ENCODE measurements around the gene ANKRD39. TPM values are rescaled to one million over a fixed set of nuclear protein-coding genes. Genes with fewer than 3 reads are reported as not detected.

ANKRD39 gene
- total and polyA plus RNA-seq, 10 of the 15 experiments (the other 5 are each of a cell fraction or from before 2014, with no cell fraction given) = 7.4 to 36.2 (median 23.7) TPM

DNA sequence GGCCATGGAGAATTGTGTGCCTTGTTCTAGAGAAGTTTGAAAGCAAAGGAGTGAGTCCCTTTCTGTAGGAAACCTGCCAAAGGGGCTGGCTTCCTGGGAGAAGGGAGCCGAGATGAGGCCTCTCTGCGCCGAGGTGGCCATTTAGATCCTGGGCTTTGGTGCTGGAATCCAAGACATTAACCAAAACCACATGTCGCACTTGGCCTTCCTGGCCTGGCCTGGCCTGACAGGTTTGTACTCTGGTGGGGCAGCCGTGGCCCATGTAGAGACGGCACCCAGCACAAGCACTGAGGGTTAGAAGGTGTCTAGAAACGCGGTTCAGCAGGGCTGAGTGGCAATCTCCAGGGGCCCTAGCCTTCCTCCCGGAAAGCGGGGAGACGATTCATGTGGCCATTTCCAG is 34.6 kb downstream of the ANKRD39 start (continued):
- TF ChIP-seq, protein P1, sequence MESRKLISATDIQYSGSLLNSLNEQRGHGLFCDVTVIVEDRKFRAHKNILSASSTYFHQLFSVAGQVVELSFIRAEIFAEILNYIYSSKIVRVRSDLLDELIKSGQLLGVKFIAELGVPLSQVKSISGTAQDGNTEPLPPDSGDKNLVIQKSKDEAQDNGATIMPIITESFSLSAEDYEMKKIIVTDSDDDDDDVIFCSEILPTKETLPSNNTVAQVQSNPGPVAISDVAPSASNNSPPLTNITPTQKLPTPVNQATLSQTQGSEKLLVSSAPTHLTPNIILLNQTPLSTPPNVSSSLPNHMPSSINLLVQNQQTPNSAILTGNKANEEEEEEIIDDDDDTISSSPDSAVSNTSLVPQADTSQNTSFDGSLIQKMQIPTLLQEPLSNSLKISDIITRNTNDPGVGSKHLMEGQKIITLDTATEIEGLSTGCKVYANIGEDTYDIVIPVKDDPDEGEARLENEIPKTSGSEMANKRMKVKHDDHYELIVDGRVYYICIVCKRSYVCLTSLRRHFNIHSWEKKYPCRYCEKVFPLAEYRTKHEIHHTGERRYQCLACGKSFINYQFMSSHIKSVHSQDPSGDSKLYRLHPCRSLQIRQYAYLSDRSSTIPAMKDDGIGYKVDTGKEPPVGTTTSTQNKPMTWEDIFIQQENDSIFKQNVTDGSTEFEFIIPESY (IDR thresholded peaks at IDR 0.05) = no peak
- TF ChIP-seq ESRRA (IDR thresholded peaks at IDR 0.05; ENCODE audit: low read length) (no peak), CBFB (IDR thresholded peaks at IDR 0.05; ENCODE audit: low read depth) (no peak)

- Histone ChIP-seq H3K9ac (ENCODE audit: control insufficient read depth, insufficient read depth, low read length) (no peak overlapping the region), H3K9me3 (replicated peaks; ENCODE audit: control insufficient read depth, insufficient read depth, low read length) (no peaks in the 10 kb centered on the region), H3K4me1 (ENCODE audit: control insufficient read depth, insufficient read depth, low read length) (peaks cover 5% of the 10 kb centered on the region; the same call in 1 of the 2 replicates), H2AFZ (ENCODE audit: control insufficient read depth, low read depth, low read length) (no peak overlapping the region), H3K4me3 (no peak overlapping the region), H3K27me3 (replicated peaks in 1 of 2; ENCODE audit: control insufficient read depth in 2 of 2, insufficient read depth in 2 of 2, low read length in 1 of 2) (no peaks in the 10 kb centered on the region), H4K20me1 (ENCODE audit: control insufficient read depth, insufficient read depth) (peaks cover 5% of the 10 kb centered on the region; the same call in 1 of the 2 replicates), H3K36me3 (ENCODE audit: control insufficient read depth in 2 of 2, insufficient read depth in 2 of 2, low read length in 1 of 2) (peaks cover 0 to 7% of the 10 kb centered on the region in 2 experiments; a peak in 2 of 4 replicates), H3K27ac (ENCODE audit: control insufficient read depth, insufficient read depth) (no peak overlapping the region), H3K4me2 (ENCODE audit: control insufficient read depth, insufficient read depth) (no peak overlapping the region), H3K79me2 (ENCODE audit: control insufficient read depth, insufficient read depth, low read length) (peaks cover 17% of the 10 kb centered on the region)
- ChIA-PET SMC1A (ENCODE audit: uncharacterized antibody, unreplicated experiment) (no interaction called here), RAD21 (ENCODE audit: unreplicated experiment) (no interaction called here), CTCF (interaction anchor here (1.5 kb wide), 1 partner anchor 118 kb away, joined by 3 read pairs; no protein-coding TSS in a partner anchor), POLR2A (no interaction called here)
- whole genome bisulfite sequencing (ENCODE audit: insufficient coverage, insufficient replicate concordance, low lambda C conversion rate, missing lambda C conversion rate) = 84% methylated on average over 4 of the region's 4 CpGs
- no peak for DNase-seq (ENCODE audit: low read depth, low spot score)
- no peak for ATAC-seq
- in situ Hi-C loops (cut with MboI) = no loop called here
- intact Hi-C loops (cut with micrococcal nuclease; ENCODE audit: unreplicated experiment) = no loop called here
- no peak for FAIRE-seq
- BruUV-seq (replicated peaks) = no TSS peak
- TF ChIP-seq ZNF384 (IDR thresholded peaks at IDR 0.05; ENCODE audit: borderline replicate concordance, low read depth, low read length) (no peak), DPF2 (IDR thresholded peaks at IDR 0.05) (no peak), SUZ12 (IDR thresholded peaks at IDR 0.05; ENCODE audit: unreplicated experiment) (no peak), PML (IDR thresholded peaks at IDR 0.05; ENCODE audit: low read length) (no peak), SRF (IDR thresholded peaks at IDR 0.05; ENCODE audit: low read depth in 2 of 2, low read length in 2 of 2) (no peak)
- TF ChIP-seq, protein P1 (IDR thresholded peaks at IDR 0.05) = no peak
Observed at GRCh38 chr2:96822786-96823185, 35.0 kb downstream of the ANKRD39 start.

Data from GM12878 (cell line).